ENCODE results near the gene RNF213.

Gene RNF213

GRCh38 chr17:80225230-80225629 lies 35.4 kb upstream of the RNF213 start:
- DNase-seq (ENCODE audit: low read depth), result no peak
- H3K4me3 ChIP-seq (ENCODE audit: low read depth, low read length), result no peak overlapping the region

DNA sequence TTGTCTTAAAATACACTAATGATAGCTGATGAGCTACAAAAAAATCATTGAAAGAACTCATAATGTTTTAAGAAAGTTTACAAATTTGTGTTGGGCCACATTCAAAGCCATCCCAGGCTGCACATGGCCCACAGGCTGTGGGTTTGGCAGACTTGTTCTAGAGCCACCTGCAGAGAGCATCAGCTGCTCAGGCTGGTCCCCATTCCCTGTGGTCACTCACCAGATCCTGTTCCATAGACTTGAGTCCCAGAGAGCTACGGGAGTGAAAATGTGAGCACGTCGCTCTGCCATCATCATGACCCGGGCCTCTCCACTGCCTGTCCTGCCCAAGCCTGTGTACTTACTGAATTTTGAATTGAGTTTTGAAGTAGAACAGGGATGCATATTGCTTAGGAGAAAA lies 33.5 kb upstream of the RNF213 start:
- TF ChIP-seq, protein P1, sequence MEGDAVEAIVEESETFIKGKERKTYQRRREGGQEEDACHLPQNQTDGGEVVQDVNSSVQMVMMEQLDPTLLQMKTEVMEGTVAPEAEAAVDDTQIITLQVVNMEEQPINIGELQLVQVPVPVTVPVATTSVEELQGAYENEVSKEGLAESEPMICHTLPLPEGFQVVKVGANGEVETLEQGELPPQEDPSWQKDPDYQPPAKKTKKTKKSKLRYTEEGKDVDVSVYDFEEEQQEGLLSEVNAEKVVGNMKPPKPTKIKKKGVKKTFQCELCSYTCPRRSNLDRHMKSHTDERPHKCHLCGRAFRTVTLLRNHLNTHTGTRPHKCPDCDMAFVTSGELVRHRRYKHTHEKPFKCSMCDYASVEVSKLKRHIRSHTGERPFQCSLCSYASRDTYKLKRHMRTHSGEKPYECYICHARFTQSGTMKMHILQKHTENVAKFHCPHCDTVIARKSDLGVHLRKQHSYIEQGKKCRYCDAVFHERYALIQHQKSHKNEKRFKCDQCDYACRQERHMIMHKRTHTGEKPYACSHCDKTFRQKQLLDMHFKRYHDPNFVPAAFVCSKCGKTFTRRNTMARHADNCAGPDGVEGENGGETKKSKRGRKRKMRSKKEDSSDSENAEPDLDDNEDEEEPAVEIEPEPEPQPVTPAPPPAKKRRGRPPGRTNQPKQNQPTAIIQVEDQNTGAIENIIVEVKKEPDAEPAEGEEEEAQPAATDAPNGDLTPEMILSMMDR (conservative IDR thresholded peaks at IDR 0.05; ENCODE audit: low read depth, low read length), result no peak
- DNase-seq (ENCODE audit: low read depth), result no peak
- H3K4me3 ChIP-seq (ENCODE audit: low read depth, low read length), result no peak overlapping the region

More at GRCh38 chr17:80225230-80225629, 35.4 kb upstream of the RNF213 start:
- TF ChIP-seq, protein P1 (conservative IDR thresholded peaks at IDR 0.05; ENCODE audit: low read depth, low read length), result no peak

- no peak for DNase-seq (ENCODE audit: low read depth)
- no peak overlapping the region for H3K4me3 ChIP-seq (ENCODE audit: low read depth, low read length)
- TF ChIP-seq, protein P1 (conservative IDR thresholded peaks at IDR 0.05; ENCODE audit: low read depth, low read length), result no peak
Measured at GRCh38 chr17:80227666-80228065, 33.0 kb upstream of the RNF213 start.

DNA sequence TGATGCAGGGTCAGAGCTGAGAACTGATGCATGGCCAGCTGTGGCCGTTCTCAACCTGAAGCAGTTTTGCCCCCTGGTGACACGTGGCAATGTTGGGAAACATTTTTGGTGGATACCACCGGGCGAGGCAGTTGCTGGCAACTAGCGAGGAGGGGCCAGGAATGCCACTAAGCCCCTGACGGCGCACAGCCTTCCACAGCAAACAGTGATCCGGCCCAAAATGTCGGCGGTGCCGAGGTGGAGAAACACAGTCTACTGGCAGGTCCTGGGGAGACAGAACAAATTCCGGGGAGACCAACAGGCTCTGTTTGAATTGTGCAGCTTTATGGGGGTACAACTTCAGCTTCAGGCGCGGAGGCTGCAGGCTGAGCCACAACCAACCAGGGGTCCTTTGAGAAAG lies 32.2 kb upstream of the RNF213 start:
- no peak overlapping the region for H3K4me3 ChIP-seq (ENCODE audit: low read depth, low read length)
- DNase-seq (ENCODE audit: low read depth), result no peak
- TF ChIP-seq, protein P1 (conservative IDR thresholded peaks at IDR 0.05; ENCODE audit: low read depth, low read length), result no peak

GRCh38 chr17:80229011-80229410 lies 31.6 kb upstream of the RNF213 start:
- TF ChIP-seq, protein P1 (conservative IDR thresholded peaks at IDR 0.05; ENCODE audit: low read depth, low read length), result no peak
- H3K4me3 ChIP-seq (ENCODE audit: low read depth, low read length), result no peak overlapping the region
- DNase-seq (ENCODE audit: low read depth), result no peak

- no peak overlapping the region for H3K4me3 ChIP-seq (ENCODE audit: low read depth, low read length)
- TF ChIP-seq, protein P1 (conservative IDR thresholded peaks at IDR 0.05; ENCODE audit: low read depth, low read length), result no peak
- no peak for DNase-seq (ENCODE audit: low read depth)
Measured at GRCh38 chr17:80232438-80232837, 28.2 kb upstream of the RNF213 start.

DNA sequence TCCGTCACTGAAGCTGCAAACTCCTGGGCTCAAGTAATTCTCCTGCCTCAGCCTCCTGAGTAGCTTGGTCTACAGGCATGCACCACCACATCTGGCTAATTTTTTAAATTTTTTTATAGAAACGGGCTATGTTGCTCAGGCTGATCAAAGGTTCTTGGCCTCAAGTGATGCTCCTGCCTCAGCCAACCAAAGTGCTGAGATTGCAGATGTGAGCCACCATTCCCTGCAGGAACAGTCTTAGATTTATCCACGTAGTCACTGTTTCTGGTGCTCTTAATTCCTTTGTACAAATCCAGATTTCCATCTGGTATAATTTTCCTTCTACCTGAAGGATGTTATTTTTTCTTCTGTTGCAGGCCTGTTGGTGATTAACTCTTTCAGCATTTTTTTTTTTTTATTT lies 27.4 kb upstream of the RNF213 start:
- TF ChIP-seq, protein P1 (conservative IDR thresholded peaks at IDR 0.05; ENCODE audit: low read depth, low read length), result no peak
- DNase-seq (ENCODE audit: low read depth), result no peak
- H3K4me3 ChIP-seq (ENCODE audit: low read depth, low read length), result no peak overlapping the region
